ENCODE measurements around the gene FNDC11. TPM values are rescaled to one million over a fixed set of nuclear protein-coding genes. Genes with fewer than 3 reads are reported as not detected.
"Not testable (repeated sequence)": the region's sequence is repeated elsewhere in the genome, so short reads cannot be mapped to it uniquely, and the experiment has no call there.

The FNDC11 gene
- polyA plus RNA-seq, 3 donors = 0.17 to 1.0 (median 0.36) TPM

GRCh38 chr20:63598479-63599395, 44.8 kb downstream of the FNDC11 start:
- no peak overlapping the region for H3K27ac ChIP-seq (ENCODE audit: low read depth, low read length)
- 90 to 92% (median 92%) methylated on average over 31 to 33 of the region's 33 CpGs for WGBS, 3 donors

- no peak overlapping the region for H3K27ac ChIP-seq (ENCODE audit: low read depth, low read length)
- WGBS, 3 donors = 91 to 95% (median 95%) methylated on average over 27 of the region's 27 CpGs
Observed at GRCh38 chr20:63599396-63600050, 45.6 kb downstream of the FNDC11 start.

DNA sequence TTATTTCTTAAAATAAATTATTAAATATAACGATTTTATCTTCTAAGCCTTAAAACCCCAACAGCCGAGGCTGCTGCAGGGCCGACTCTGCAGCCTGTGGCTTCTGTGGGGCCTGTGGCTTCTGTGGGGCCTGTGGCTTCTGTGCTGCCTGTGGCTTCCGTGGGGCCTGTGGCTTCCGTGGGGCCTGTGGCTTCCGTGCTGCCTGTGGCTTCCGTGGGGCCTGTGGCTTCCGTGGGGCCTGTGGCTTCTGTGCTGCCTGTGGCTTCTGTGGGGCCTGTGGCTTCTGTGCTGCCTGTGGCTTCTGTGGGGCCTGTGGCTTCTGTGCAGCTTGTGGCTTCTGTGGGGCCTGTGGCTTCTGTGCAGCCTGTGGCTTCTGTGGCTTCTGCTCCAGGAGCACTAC, 47.7 kb downstream of the FNDC11 start:
- H3K27ac ChIP-seq (ENCODE audit: low read depth, low read length) = not testable (repeated sequence)
- WGBS, 3 donors = 52 to 73% (median 73%) methylated on average over 4 to 8 of the region's 8 CpGs

- 76 to 83% (median 79%) methylated on average over 3 of the region's 3 CpGs for WGBS, 3 donors
- no peak overlapping the region for H3K27ac ChIP-seq (ENCODE audit: low read depth, low read length)
Observed at GRCh38 chr20:63602321-63602720, 48.4 kb downstream of the FNDC11 start.

Other genes starting within 250 kb of the FNDC11 start
- not detected for gene CHRNA4, start 192.8 kb upstream of the FNDC11 start, polyA plus RNA-seq
- 1 to 10 TPM in 1 of 3 donors, under 1 TPM in 1, not detected in 1; 0.10 to 1.6 TPM for gene KCNQ2, start 81.5 kb upstream of the FNDC11 start, polyA plus RNA-seq
- gene EEF1A2, start 55.1 kb upstream of the FNDC11 start, polyA plus RNA-seq = 10 to 100 TPM in 1 of 3 donors, 1 to 10 TPM in 2; 1.2 to 24.4 (median 3.2) TPM
- 100 to 1,000 TPM; 195 to 215 (median 203) TPM for gene PPDPF, start 33.4 kb upstream of the FNDC11 start, polyA plus RNA-seq
- gene PTK6, start 16.8 kb upstream of the FNDC11 start, polyA plus RNA-seq = 1 to 10 TPM in 2 of 3 donors, not detected in 1; 1.6 to 3.6 TPM
- gene SRMS, start 6.4 kb upstream of the FNDC11 start, polyA plus RNA-seq = under 1 TPM in 1 of 3 donors, not detected in 2; 0.06 TPM
- 10 to 100 TPM; 11.3 to 22.0 (median 13.3) TPM for gene HELZ2, start 20.1 kb downstream of the FNDC11 start, polyA plus RNA-seq
- gene GMEB2, start 72.9 kb downstream of the FNDC11 start, polyA plus RNA-seq = 1 to 10 TPM; 6.9 to 9.6 (median 7.5) TPM
- 10 to 100 TPM; 10.6 to 16.9 (median 12.6) TPM for gene STMN3, start 99.3 kb downstream of the FNDC11 start, polyA plus RNA-seq
- gene RTEL1, start 104.2 kb downstream of the FNDC11 start, polyA plus RNA-seq = 10 to 100 TPM in 2 of 3 donors, 1 to 10 TPM in 1; 7.3 to 16.1 (median 11.8) TPM
- gene TNFRSF6B, start 142.5 kb downstream of the FNDC11 start, polyA plus RNA-seq = 10 to 100 TPM in 1 of 3 donors, 1 to 10 TPM in 2; 7.4 to 92.8 (median 9.3) TPM
- gene ARFRP1, start 153.8 kb downstream of the FNDC11 start, polyA plus RNA-seq = 10 to 100 TPM; 26.9 to 50.8 (median 40.9) TPM
- 10 to 100 TPM; 13.2 to 33.0 (median 30.7) TPM for gene ZGPAT, start 153.9 kb downstream of the FNDC11 start, polyA plus RNA-seq
- 10 to 100 TPM in 2 of 3 donors, 1 to 10 TPM in 1; 5.2 to 16.7 (median 10.7) TPM for gene LIME1, start 182.5 kb downstream of the FNDC11 start, polyA plus RNA-seq
- gene SLC2A4RG, start 185.6 kb downstream of the FNDC11 start, polyA plus RNA-seq = 100 to 1,000 TPM in 1 of 3 donors, 10 to 100 TPM in 2; 28.3 to 137 (median 72.8) TPM